ENCODE measurements around the gene ESPNL.

Gene ESPNL

GRCh38 chr2:238107525-238108422, 7.6 kb downstream of the ESPNL start:
- H3K9ac ChIP-seq (ENCODE audit: low read length): peak overlapping the region; percentile 51
- H3K27ac ChIP-seq (ENCODE audit: low read depth, low read length): peak overlapping the region; percentile 92
- no peaks in the 10 kb centered on the region for H3K27me3 ChIP-seq (ENCODE audit: low read length)
- H3K4me2 ChIP-seq (ENCODE audit: low read depth, low read length, poor library complexity, severe bottlenecking): peak overlapping the region; percentile 69
- H3K79me2 ChIP-seq (ENCODE audit: insufficient read depth, low read length): peaks cover 3% of the 10 kb centered on the region; the same call in 1 of the 2 replicates
- no peaks in the 10 kb centered on the region for H4K20me1 ChIP-seq (ENCODE audit: low read depth, low read length)
- H3K9me2 ChIP-seq (replicated peaks; ENCODE audit: insufficient read depth, low read length): no peaks in the 10 kb centered on the region
- H2AFZ ChIP-seq (ENCODE audit: low read depth, low read length, severe bottlenecking): peak overlapping the region; percentile 52
- H3K36me3 ChIP-seq (ENCODE audit: low read length): peaks cover 13% of the 10 kb centered on the region; the same call in 1 of the 2 replicates
- H3K9me3 ChIP-seq (ENCODE audit: insufficient read depth, low read length): no peaks in the 10 kb centered on the region
- H3K4me3 ChIP-seq (ENCODE audit: insufficient read depth, low read length, poor library complexity, severe bottlenecking): peak overlapping the region; percentile 45
- H3F3A ChIP-seq (ENCODE audit: insufficient read depth): peaks cover 29% of the 10 kb centered on the region
- TF ChIP-seq EZH2phosphoT487 (conservative IDR thresholded peaks at IDR 0.05; ENCODE audit: low read length): no peak
- TF ChIP-seq, protein P1, sequence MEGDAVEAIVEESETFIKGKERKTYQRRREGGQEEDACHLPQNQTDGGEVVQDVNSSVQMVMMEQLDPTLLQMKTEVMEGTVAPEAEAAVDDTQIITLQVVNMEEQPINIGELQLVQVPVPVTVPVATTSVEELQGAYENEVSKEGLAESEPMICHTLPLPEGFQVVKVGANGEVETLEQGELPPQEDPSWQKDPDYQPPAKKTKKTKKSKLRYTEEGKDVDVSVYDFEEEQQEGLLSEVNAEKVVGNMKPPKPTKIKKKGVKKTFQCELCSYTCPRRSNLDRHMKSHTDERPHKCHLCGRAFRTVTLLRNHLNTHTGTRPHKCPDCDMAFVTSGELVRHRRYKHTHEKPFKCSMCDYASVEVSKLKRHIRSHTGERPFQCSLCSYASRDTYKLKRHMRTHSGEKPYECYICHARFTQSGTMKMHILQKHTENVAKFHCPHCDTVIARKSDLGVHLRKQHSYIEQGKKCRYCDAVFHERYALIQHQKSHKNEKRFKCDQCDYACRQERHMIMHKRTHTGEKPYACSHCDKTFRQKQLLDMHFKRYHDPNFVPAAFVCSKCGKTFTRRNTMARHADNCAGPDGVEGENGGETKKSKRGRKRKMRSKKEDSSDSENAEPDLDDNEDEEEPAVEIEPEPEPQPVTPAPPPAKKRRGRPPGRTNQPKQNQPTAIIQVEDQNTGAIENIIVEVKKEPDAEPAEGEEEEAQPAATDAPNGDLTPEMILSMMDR (IDR thresholded peaks at IDR 0.05; ENCODE audit: insufficient read depth, low read length, poor library complexity, severe bottlenecking): no peak

GRCh38 chr2:238108423-238109183, 8.5 kb downstream of the ESPNL start:
- Histone ChIP-seq H4K20me1 (ENCODE audit: low read depth, low read length) (no peaks in the 10 kb centered on the region), H3K79me2 (ENCODE audit: insufficient read depth, low read length) (peaks cover 4% of the 10 kb centered on the region; the same call in 1 of the 2 replicates), H3K27ac (ENCODE audit: low read depth, low read length) (peak overlapping the region; percentile 92), H3K9me3 (ENCODE audit: insufficient read depth, low read length) (no peaks in the 10 kb centered on the region), H3K36me3 (ENCODE audit: low read length) (peaks cover 13% of the 10 kb centered on the region; the same call in 1 of the 2 replicates), H3K9me2 (replicated peaks; ENCODE audit: insufficient read depth, low read length) (no peaks in the 10 kb centered on the region), H3K9ac (ENCODE audit: low read length) (peak overlapping the region; percentile 51), H3K27me3 (ENCODE audit: low read length) (no peaks in the 10 kb centered on the region), H3K4me3 (ENCODE audit: insufficient read depth, low read length, poor library complexity, severe bottlenecking) (peak overlapping the region; percentile 45), H2AFZ (ENCODE audit: low read depth, low read length, severe bottlenecking) (peak overlapping the region; percentile 52), H3K4me2 (ENCODE audit: low read depth, low read length, poor library complexity, severe bottlenecking) (peak overlapping the region; percentile 69), H3F3A (ENCODE audit: insufficient read depth) (peaks cover 29% of the 10 kb centered on the region)
- no peak for TF ChIP-seq EZH2phosphoT487 (conservative IDR thresholded peaks at IDR 0.05; ENCODE audit: low read length)
- TF ChIP-seq, protein P1 (IDR thresholded peaks at IDR 0.05; ENCODE audit: insufficient read depth, low read length, poor library complexity, severe bottlenecking): no peak

- Histone ChIP-seq H3K4me2 (ENCODE audit: low read depth, low read length, poor library complexity, severe bottlenecking) (no peak overlapping the region), H3K9me3 (ENCODE audit: insufficient read depth, low read length) (no peaks in the 10 kb centered on the region), H3F3A (ENCODE audit: insufficient read depth) (peaks cover 20% of the 10 kb centered on the region), H3K27me3 (ENCODE audit: low read length) (no peaks in the 10 kb centered on the region), H3K27ac (ENCODE audit: low read depth, low read length) (no peak overlapping the region), H3K9ac (ENCODE audit: low read length) (no peak overlapping the region), H3K4me3 (ENCODE audit: insufficient read depth, low read length, poor library complexity, severe bottlenecking) (no peak overlapping the region), H3K36me3 (ENCODE audit: low read length) (peaks cover 13% of the 10 kb centered on the region; the same call in 1 of the 2 replicates), H3K9me2 (replicated peaks; ENCODE audit: insufficient read depth, low read length) (no peaks in the 10 kb centered on the region), H4K20me1 (ENCODE audit: low read depth, low read length) (no peaks in the 10 kb centered on the region), H2AFZ (ENCODE audit: low read depth, low read length, severe bottlenecking) (no peak overlapping the region), H3K79me2 (ENCODE audit: insufficient read depth, low read length) (peaks cover 4% of the 10 kb centered on the region; the same call in 1 of the 2 replicates)
- TF ChIP-seq, protein P1 (IDR thresholded peaks at IDR 0.05; ENCODE audit: insufficient read depth, low read length, poor library complexity, severe bottlenecking): no peak
- TF ChIP-seq EZH2phosphoT487 (conservative IDR thresholded peaks at IDR 0.05; ENCODE audit: low read length): no peak
These were observed 13.5 kb downstream of the ESPNL start for GRCh38 chr2:238113611-238114010.

Measured in SU-DHL-6 (cell line).